ENCODE data around the gene CNTNAP2.

DNA sequence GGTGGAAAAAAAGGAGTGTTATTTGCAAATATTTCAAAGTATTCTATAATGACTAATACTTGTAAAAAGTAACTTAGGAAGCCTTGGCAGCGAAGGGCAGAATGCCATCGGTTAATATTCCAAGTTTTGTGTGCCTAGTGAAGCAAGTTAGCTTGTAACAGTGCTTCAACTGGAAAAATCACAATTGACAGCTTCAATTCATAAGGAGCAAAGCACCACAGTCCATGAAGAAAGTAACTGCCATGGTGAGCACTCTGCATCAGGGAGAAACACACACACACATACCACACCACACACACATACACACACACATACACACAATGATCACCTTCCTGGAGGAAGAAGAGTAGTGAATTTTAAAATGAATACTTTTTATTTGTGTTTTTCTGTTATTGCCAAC is 298.3 kb downstream of the CNTNAP2 start:
- no peak for TF ChIP-seq YY1 (IDR thresholded peaks at IDR 0.05; ENCODE audit: borderline replicate concordance in 1 of 3, control insufficient read depth in 1 of 3, extremely low read depth in 1 of 3, insufficient read depth in 3 of 3, insufficient read length in 1 of 3, insufficient replicate concordance in 2 of 3, low read depth in 1 of 3, low read length in 2 of 3)
- no peak for TF ChIP-seq HIVEP1 (CRISPR knock-in tag; IDR thresholded peaks at IDR 0.05)
- TF ChIP-seq, protein P1, sequence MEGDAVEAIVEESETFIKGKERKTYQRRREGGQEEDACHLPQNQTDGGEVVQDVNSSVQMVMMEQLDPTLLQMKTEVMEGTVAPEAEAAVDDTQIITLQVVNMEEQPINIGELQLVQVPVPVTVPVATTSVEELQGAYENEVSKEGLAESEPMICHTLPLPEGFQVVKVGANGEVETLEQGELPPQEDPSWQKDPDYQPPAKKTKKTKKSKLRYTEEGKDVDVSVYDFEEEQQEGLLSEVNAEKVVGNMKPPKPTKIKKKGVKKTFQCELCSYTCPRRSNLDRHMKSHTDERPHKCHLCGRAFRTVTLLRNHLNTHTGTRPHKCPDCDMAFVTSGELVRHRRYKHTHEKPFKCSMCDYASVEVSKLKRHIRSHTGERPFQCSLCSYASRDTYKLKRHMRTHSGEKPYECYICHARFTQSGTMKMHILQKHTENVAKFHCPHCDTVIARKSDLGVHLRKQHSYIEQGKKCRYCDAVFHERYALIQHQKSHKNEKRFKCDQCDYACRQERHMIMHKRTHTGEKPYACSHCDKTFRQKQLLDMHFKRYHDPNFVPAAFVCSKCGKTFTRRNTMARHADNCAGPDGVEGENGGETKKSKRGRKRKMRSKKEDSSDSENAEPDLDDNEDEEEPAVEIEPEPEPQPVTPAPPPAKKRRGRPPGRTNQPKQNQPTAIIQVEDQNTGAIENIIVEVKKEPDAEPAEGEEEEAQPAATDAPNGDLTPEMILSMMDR (IDR thresholded peaks at IDR 0.05 in 2 of 3, conservative IDR thresholded peaks at IDR 0.05 in 1 of 3; ENCODE audit: insufficient read depth in 2 of 3, low read depth in 1 of 3, low read length in 3 of 3): no peak
- TF ChIP-seq, protein P2, sequence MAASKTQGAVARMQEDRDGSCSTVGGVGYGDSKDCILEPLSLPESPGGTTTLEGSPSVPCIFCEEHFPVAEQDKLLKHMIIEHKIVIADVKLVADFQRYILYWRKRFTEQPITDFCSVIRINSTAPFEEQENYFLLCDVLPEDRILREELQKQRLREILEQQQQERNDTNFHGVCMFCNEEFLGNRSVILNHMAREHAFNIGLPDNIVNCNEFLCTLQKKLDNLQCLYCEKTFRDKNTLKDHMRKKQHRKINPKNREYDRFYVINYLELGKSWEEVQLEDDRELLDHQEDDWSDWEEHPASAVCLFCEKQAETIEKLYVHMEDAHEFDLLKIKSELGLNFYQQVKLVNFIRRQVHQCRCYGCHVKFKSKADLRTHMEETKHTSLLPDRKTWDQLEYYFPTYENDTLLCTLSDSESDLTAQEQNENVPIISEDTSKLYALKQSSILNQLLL (CRISPR knock-in tag; IDR thresholded peaks at IDR 0.05; ENCODE audit: borderline replicate concordance): no peak
- TF ChIP-seq, protein P3, sequence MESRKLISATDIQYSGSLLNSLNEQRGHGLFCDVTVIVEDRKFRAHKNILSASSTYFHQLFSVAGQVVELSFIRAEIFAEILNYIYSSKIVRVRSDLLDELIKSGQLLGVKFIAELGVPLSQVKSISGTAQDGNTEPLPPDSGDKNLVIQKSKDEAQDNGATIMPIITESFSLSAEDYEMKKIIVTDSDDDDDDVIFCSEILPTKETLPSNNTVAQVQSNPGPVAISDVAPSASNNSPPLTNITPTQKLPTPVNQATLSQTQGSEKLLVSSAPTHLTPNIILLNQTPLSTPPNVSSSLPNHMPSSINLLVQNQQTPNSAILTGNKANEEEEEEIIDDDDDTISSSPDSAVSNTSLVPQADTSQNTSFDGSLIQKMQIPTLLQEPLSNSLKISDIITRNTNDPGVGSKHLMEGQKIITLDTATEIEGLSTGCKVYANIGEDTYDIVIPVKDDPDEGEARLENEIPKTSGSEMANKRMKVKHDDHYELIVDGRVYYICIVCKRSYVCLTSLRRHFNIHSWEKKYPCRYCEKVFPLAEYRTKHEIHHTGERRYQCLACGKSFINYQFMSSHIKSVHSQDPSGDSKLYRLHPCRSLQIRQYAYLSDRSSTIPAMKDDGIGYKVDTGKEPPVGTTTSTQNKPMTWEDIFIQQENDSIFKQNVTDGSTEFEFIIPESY (CRISPR knock-in tag; IDR thresholded peaks at IDR 0.05): no peak
- TF ChIP-seq EZH2 (IDR thresholded peaks at IDR 0.05; ENCODE audit: borderline replicate concordance, low read depth, low read length): no peak
- no peak for TF ChIP-seq SREBF1 (IDR thresholded peaks at IDR 0.05; ENCODE audit: borderline replicate concordance, low read depth, low read length)
- no peak for TF ChIP-seq SETDB1 (IDR thresholded peaks at IDR 0.05; ENCODE audit: low read length)
- TF ChIP-seq POLR2A (conservative IDR thresholded peaks at IDR 0.05): no peak
